ENCODE measurements around the gene MPPED1. TPM values are rescaled to one million over a fixed set of nuclear protein-coding genes. Genes with fewer than 3 reads are reported as not detected.

MPPED1 gene
- total RNA-seq, 1 experiment from 2014 or later, result 0.35 TPM

DNA sequence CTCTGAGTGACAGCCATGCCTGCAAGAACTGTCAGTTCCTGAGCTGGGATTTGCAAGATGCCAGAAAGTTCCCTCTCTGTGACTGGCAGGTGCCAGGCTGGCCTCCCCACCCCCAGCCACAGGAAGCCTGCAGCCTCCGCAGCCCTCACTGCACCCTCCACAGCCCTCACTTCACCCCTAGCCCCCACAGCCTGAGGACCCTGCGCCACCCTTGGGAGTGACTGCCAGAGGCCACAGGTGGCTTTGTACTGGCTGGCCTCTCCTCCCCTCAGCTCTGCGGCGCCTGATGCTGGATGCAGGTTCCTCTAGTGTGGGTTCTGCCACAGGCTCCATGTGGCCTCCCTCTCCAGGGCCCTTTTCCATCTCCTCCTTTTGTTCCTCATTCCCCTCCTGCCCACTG lies 28.7 kb downstream of the MPPED1 start:
- Mint-ChIP-seq H3K27ac (no peak overlapping the region), H3K9me3 (no peaks in the 10 kb centered on the region), H3K36me3 (no peaks in the 10 kb centered on the region), H3K4me3 (no peak overlapping the region), H3K4me1 (peaks cover 13% of the 10 kb centered on the region), H3K27me3 (ENCODE audit: low read depth) (no peaks in the 10 kb centered on the region; the same call in 1 of the 2 replicates)
- ChIA-PET POLR2A (no interaction called here), CTCF (interaction anchor here (1.7 kb wide), 1 partner anchor 75 kb away, joined by 5 read pairs; no protein-coding TSS in a partner anchor)
- TF ChIP-seq, protein P1, sequence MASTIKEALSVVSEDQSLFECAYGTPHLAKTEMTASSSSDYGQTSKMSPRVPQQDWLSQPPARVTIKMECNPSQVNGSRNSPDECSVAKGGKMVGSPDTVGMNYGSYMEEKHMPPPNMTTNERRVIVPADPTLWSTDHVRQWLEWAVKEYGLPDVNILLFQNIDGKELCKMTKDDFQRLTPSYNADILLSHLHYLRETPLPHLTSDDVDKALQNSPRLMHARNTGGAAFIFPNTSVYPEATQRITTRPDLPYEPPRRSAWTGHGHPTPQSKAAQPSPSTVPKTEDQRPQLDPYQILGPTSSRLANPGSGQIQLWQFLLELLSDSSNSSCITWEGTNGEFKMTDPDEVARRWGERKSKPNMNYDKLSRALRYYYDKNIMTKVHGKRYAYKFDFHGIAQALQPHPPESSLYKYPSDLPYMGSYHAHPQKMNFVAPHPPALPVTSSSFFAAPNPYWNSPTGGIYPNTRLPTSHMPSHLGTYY (CRISPR knock-in tag; IDR thresholded peaks at IDR 0.05), result no peak
- no peak for TF ChIP-seq ZNF416 (CRISPR knock-in tag; IDR thresholded peaks at IDR 0.05)
- TF ChIP-seq, protein P2, sequence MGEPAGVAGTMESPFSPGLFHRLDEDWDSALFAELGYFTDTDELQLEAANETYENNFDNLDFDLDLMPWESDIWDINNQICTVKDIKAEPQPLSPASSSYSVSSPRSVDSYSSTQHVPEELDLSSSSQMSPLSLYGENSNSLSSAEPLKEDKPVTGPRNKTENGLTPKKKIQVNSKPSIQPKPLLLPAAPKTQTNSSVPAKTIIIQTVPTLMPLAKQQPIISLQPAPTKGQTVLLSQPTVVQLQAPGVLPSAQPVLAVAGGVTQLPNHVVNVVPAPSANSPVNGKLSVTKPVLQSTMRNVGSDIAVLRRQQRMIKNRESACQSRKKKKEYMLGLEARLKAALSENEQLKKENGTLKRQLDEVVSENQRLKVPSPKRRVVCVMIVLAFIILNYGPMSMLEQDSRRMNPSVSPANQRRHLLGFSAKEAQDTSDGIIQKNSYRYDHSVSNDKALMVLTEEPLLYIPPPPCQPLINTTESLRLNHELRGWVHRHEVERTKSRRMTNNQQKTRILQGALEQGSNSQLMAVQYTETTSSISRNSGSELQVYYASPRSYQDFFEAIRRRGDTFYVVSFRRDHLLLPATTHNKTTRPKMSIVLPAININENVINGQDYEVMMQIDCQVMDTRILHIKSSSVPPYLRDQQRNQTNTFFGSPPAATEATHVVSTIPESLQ (CRISPR knock-in tag; IDR thresholded peaks at IDR 0.05), result no peak
- TF ChIP-seq, protein P3, sequence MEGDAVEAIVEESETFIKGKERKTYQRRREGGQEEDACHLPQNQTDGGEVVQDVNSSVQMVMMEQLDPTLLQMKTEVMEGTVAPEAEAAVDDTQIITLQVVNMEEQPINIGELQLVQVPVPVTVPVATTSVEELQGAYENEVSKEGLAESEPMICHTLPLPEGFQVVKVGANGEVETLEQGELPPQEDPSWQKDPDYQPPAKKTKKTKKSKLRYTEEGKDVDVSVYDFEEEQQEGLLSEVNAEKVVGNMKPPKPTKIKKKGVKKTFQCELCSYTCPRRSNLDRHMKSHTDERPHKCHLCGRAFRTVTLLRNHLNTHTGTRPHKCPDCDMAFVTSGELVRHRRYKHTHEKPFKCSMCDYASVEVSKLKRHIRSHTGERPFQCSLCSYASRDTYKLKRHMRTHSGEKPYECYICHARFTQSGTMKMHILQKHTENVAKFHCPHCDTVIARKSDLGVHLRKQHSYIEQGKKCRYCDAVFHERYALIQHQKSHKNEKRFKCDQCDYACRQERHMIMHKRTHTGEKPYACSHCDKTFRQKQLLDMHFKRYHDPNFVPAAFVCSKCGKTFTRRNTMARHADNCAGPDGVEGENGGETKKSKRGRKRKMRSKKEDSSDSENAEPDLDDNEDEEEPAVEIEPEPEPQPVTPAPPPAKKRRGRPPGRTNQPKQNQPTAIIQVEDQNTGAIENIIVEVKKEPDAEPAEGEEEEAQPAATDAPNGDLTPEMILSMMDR (IDR thresholded peaks at IDR 0.05), result no peak
- TF ChIP-seq, protein P4, sequence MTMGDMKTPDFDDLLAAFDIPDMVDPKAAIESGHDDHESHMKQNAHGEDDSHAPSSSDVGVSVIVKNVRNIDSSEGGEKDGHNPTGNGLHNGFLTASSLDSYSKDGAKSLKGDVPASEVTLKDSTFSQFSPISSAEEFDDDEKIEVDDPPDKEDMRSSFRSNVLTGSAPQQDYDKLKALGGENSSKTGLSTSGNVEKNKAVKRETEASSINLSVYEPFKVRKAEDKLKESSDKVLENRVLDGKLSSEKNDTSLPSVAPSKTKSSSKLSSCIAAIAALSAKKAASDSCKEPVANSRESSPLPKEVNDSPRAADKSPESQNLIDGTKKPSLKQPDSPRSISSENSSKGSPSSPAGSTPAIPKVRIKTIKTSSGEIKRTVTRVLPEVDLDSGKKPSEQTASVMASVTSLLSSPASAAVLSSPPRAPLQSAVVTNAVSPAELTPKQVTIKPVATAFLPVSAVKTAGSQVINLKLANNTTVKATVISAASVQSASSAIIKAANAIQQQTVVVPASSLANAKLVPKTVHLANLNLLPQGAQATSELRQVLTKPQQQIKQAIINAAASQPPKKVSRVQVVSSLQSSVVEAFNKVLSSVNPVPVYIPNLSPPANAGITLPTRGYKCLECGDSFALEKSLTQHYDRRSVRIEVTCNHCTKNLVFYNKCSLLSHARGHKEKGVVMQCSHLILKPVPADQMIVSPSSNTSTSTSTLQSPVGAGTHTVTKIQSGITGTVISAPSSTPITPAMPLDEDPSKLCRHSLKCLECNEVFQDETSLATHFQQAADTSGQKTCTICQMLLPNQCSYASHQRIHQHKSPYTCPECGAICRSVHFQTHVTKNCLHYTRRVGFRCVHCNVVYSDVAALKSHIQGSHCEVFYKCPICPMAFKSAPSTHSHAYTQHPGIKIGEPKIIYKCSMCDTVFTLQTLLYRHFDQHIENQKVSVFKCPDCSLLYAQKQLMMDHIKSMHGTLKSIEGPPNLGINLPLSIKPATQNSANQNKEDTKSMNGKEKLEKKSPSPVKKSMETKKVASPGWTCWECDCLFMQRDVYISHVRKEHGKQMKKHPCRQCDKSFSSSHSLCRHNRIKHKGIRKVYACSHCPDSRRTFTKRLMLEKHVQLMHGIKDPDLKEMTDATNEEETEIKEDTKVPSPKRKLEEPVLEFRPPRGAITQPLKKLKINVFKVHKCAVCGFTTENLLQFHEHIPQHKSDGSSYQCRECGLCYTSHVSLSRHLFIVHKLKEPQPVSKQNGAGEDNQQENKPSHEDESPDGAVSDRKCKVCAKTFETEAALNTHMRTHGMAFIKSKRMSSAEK (CRISPR knock-in tag; IDR thresholded peaks at IDR 0.05; ENCODE audit: borderline replicate concordance), result no peak
- DNase-seq (ENCODE audit: low spot score) (no peak), ATAC-seq (no peak)

DNA sequence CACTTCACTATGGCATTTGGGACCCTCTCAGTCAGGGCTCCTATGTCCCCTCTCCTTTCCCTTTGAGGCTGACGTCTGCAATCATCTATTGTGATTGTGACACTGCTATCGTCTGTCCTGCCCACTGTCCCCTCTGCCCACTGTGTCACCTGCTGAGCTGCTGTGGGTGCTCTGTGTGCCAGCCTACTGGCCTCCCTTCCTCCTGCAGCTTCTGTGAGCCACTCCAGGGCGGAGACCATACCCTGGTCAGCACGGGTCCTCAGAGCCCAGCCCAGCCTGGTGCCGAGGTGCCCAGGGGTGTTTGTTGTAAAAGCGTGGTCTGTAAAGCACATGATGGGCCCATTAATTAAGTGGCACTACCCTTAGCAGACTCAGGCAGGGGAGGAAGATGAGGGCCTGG lies 29.4 kb downstream of the MPPED1 start:
- H3K4me1 Mint-ChIP-seq, result peaks cover 13% of the 10 kb centered on the region
- DNase-seq (ENCODE audit: low spot score) (no peak), ATAC-seq (no peak)
- H3K9me3 Mint-ChIP-seq, result no peaks in the 10 kb centered on the region
- POLR2A ChIA-PET, result no interaction called here
- TF ChIP-seq, protein P5, sequence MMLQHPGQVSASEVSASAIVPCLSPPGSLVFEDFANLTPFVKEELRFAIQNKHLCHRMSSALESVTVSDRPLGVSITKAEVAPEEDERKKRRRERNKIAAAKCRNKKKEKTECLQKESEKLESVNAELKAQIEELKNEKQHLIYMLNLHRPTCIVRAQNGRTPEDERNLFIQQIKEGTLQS (CRISPR knock-in tag; conservative IDR thresholded peaks at IDR 0.05), result no peak
- TF ChIP-seq HMGA2 (CRISPR knock-in tag; IDR thresholded peaks at IDR 0.05), result no peak
- TF ChIP-seq NR2C2 (CRISPR knock-in tag; IDR thresholded peaks at IDR 0.05), result no peak
- TF ChIP-seq FOXK1 (CRISPR knock-in tag; IDR thresholded peaks at IDR 0.05), result no peak
- TF ChIP-seq, protein P6, sequence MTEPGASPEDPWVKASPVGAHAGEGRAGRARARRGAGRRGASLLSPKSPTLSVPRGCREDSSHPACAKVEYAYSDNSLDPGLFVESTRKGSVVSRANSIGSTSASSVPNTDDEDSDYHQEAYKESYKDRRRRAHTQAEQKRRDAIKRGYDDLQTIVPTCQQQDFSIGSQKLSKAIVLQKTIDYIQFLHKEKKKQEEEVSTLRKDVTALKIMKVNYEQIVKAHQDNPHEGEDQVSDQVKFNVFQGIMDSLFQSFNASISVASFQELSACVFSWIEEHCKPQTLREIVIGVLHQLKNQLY (CRISPR knock-in tag; IDR thresholded peaks at IDR 0.05), result no peak
- TF ChIP-seq MYBL2 (CRISPR knock-in tag; IDR thresholded peaks at IDR 0.05), result no peak
- TF ChIP-seq ATF1 (CRISPR knock-in tag; IDR thresholded peaks at IDR 0.05), result no peak
- no peak for TF ChIP-seq RORB (CRISPR knock-in tag; IDR thresholded peaks at IDR 0.05)
- TF ChIP-seq, protein P7, sequence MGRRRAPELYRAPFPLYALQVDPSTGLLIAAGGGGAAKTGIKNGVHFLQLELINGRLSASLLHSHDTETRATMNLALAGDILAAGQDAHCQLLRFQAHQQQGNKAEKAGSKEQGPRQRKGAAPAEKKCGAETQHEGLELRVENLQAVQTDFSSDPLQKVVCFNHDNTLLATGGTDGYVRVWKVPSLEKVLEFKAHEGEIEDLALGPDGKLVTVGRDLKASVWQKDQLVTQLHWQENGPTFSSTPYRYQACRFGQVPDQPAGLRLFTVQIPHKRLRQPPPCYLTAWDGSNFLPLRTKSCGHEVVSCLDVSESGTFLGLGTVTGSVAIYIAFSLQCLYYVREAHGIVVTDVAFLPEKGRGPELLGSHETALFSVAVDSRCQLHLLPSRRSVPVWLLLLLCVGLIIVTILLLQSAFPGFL (CRISPR knock-in tag; IDR thresholded peaks at IDR 0.05; ENCODE audit: borderline replicate concordance), result no peak
- CTCF ChIA-PET, result interaction anchor here (1.7 kb wide), 1 partner anchor 75 kb away, joined by 5 read pairs; no protein-coding TSS in a partner anchor
- no peaks in the 10 kb centered on the region for H3K36me3 Mint-ChIP-seq
- H3K4me3 Mint-ChIP-seq, result no peak overlapping the region
- no peaks in the 10 kb centered on the region; the same call in 1 of the 2 replicates for H3K27me3 Mint-ChIP-seq (ENCODE audit: low read depth)
- no peak overlapping the region for H3K27ac Mint-ChIP-seq

Data from WTC11 (cell line).